SK-N-SH (cell line): Measurements from ENCODE around the gene CNNM3. TPM values are rescaled to one million over a fixed set of nuclear protein-coding genes. Genes with fewer than 3 reads are reported as not detected.

Experiments used
- CTCF ChIA-PET: fragments of 300-600, 350-600 bp; formaldehyde crosslinking; extraction: SDS; loops from one replicate; lab custom pipeline; 2021; lab: Yijun Ruan, JAX
- POLR2A ChIA-PET: fragments of 350-600 bp; sonication (Branson Sonifier 250); formaldehyde crosslinking; extraction: SDS; loops from one replicate; lab custom pipeline; 2020; ENCODE audit warnings: antibody characterized with exemption, inconsistent platforms; lab: Yijun Ruan, JAX
- DNase-seq: peaks from one replicate; pipeline ENCODE4 v3.0.0; 2012
- H2AFZ ChIP-seq: fragments of 200-600 bp; sonication (generic); 2 replicates; pipeline ENCODE4 v1.8.1; 2016; ENCODE audit warnings: antibody characterized with exemption, mild to moderate bottlenecking, low read depth
- H3F3A ChIP-seq: fragments of 200-600 bp; sonication (generic); replicated peaks from 2 replicates; pipeline ENCODE3; 2016; ENCODE audit warnings: antibody characterized with exemption, mild to moderate bottlenecking; ENCODE audit not compliant: insufficient read depth
- H3K27ac ChIP-seq, 2 experiments: fragments of 200-500 bp in 1 of 2; fragments of 200-600 bp in 1 of 2; sonication (Bioruptor generic) in 1 of 2; sonication (generic), shearing (Covaris generic) in 1 of 2; 2 replicates each; pipeline versions ENCODE4 v1.5.1 to v1.6.1; 2014 to 2016; ENCODE audit warnings: low read depth in 2 of 2, inconsistent platforms in 1 of 2, low read length in 1 of 2, mild to moderate bottlenecking in 1 of 2, mixed read lengths in 1 of 2
- H3K27me3 ChIP-seq: fragments of 200-600 bp; sonication (generic), shearing (Covaris generic); 2 replicates; pipeline ENCODE4 v1.6.1; 2016; ENCODE audit warnings: mixed run types; ENCODE audit not compliant: insufficient read depth
- H3K36me3 ChIP-seq, 2 experiments: fragments of 200-500 bp in 1 of 2; fragments of 200-600 bp in 1 of 2; sonication (Bioruptor generic) in 1 of 2; sonication (generic) in 1 of 2; replicated peaks in 1 of 2; 2 replicates each; pipeline versions ENCODE3 to v1.5.1; 2014 to 2016; ENCODE audit warnings: low read length in 1 of 2, mild to moderate bottlenecking in 1 of 2; ENCODE audit not compliant: insufficient read depth in 2 of 2, control insufficient read depth in 1 of 2
- H3K4me1 ChIP-seq, 2 experiments: fragments of 200-500 bp in 1 of 2; fragments of 200-600 bp in 1 of 2; sonication (Bioruptor generic) in 1 of 2; sonication (generic), shearing (Covaris generic) in 1 of 2; 2 replicates each; pipeline versions ENCODE4 v1.5.1 to v1.6.1; 2014 to 2016; ENCODE audit warnings: low read depth in 1 of 2, low read length in 1 of 2, mixed run types in 1 of 2; ENCODE audit not compliant: insufficient read depth in 2 of 2, control insufficient read depth in 1 of 2
- H3K4me2 ChIP-seq: fragments of 200-600 bp; sonication (generic), shearing (Covaris generic); 2 replicates; pipeline ENCODE4 v1.6.1; 2017; ENCODE audit warnings: mixed run types
- H3K4me3 ChIP-seq, 2 experiments: fragments of 200-500 bp in 1 of 2; fragments of 200-600 bp in 1 of 2; sonication (Bioruptor generic) in 1 of 2; sonication (generic), shearing (Covaris generic) in 1 of 2; 2 replicates each; pipeline versions ENCODE4 v1.5.1 to v1.8.1; 2014 to 2016; ENCODE audit warnings: low read depth in 2 of 2, inconsistent platforms in 1 of 2, low read length in 1 of 2, mild to moderate bottlenecking in 1 of 2, mixed read lengths in 1 of 2, moderate library complexity in 1 of 2
- H3K79me2 ChIP-seq: fragments of 200-600 bp; sonication (generic); 2 replicates; pipeline ENCODE4 v1.8.1; 2017; ENCODE audit warnings: mild to moderate bottlenecking; ENCODE audit not compliant: insufficient read depth
- H3K9ac ChIP-seq: fragments of 200-600 bp; sonication (generic); 2 replicates; pipeline ENCODE4 v1.6.1; 2017; ENCODE audit warnings: mixed run types
- H3K9me2 ChIP-seq: fragments of 200-600 bp; sonication (generic); 2 replicates; pipeline ENCODE4 v1.6.1; 2017; ENCODE audit warnings: mixed run types
- H3K9me3 ChIP-seq: fragments of 200-600 bp; sonication (generic); 2 replicates; pipeline ENCODE4 v1.6.1; 2017; ENCODE audit warnings: mixed run types, mild to moderate bottlenecking, moderate library complexity
- H4K20me1 ChIP-seq: fragments of 200-600 bp; sonication (generic); 2 replicates; pipeline ENCODE4 v1.6.1; 2017; ENCODE audit warnings: mild to moderate bottlenecking, mixed run types; ENCODE audit not compliant: insufficient read depth
- CHD2 ChIP-seq: fragments of 150-350 bp; IDR thresholded peaks from 2 replicates; pipeline ENCODE4 v1.6.1; 2018; ENCODE audit warnings: low read length; ENCODE audit not compliant: partially characterized antibody
- EP300 ChIP-seq, 2 experiments: IDR thresholded peaks; 2 replicates each; pipeline versions ENCODE4 v1.4.0 to v1.6.1; 2012; ENCODE audit warnings: borderline replicate concordance in 1 of 2, low read depth in 1 of 2, low read length in 1 of 2
- EZH2phosphoT487 ChIP-seq: fragments of 200-600 bp; sonication (generic); IDR thresholded peaks from 2 replicates; pipeline ENCODE4 v1.6.1; 2017; ENCODE audit warnings: low read depth, mixed run types, mild to moderate bottlenecking, antibody characterized with exemption, moderate library complexity, borderline replicate concordance
- FOSL2 ChIP-seq: IDR thresholded peaks from 2 replicates; pipeline ENCODE4 v1.4.0; 2012; ENCODE audit warnings: low read depth, mild to moderate bottlenecking, moderate library complexity, borderline replicate concordance
- FOXM1 ChIP-seq: IDR thresholded peaks from 2 replicates; pipeline ENCODE4 v1.4.0; 2012; ENCODE audit warnings: low read depth, mild to moderate bottlenecking
- GABPA ChIP-seq: IDR thresholded peaks from 2 replicates; pipeline ENCODE4 v1.4.0; 2012; ENCODE audit warnings: low read depth, mild to moderate bottlenecking
- IRF3 ChIP-seq: fragments of 150-350 bp; IDR thresholded peaks from 2 replicates; pipeline ENCODE4 v1.6.1; 2016; ENCODE audit warnings: mild to moderate bottlenecking, low read depth, low read length
- MAX ChIP-seq: IDR thresholded peaks from 2 replicates; pipeline ENCODE4 v1.4.0; 2012; ENCODE audit warnings: low read depth
- MXI1 ChIP-seq: IDR thresholded peaks from 2 replicates; pipeline ENCODE4 v1.6.1; 2012; ENCODE audit warnings: mild to moderate bottlenecking, low read depth, low read length, improper control_type of control experiment
- NFIC ChIP-seq: IDR thresholded peaks from 2 replicates; pipeline ENCODE4 v1.4.0; 2012; ENCODE audit warnings: borderline replicate concordance
- POLR2AphosphoS5 ChIP-seq: IDR thresholded peaks from 2 replicates; pipeline ENCODE4 v1.6.1; 2012; ENCODE audit warnings: low read depth, low read length
- RAD21 ChIP-seq: IDR thresholded peaks from 2 replicates; pipeline ENCODE4 v1.6.1; 2012; ENCODE audit warnings: mild to moderate bottlenecking, low read length
- RCOR1 ChIP-seq: fragments of 150-350 bp; IDR thresholded peaks from 2 replicates; pipeline ENCODE4 v1.6.1; 2017; ENCODE audit warnings: antibody characterized with exemption, low read length
- RXRA ChIP-seq: IDR thresholded peaks from 2 replicates; pipeline ENCODE4 v1.4.0; 2012; ENCODE audit warnings: low read depth, mild to moderate bottlenecking, borderline replicate concordance
- SIN3A ChIP-seq: IDR thresholded peaks from 2 replicates; pipeline ENCODE4 v1.6.1; 2012; ENCODE audit warnings: low read depth, mild to moderate bottlenecking, low read length, moderate library complexity, borderline replicate concordance
- TAF1 ChIP-seq: IDR thresholded peaks from 2 replicates; pipeline ENCODE4 v1.6.1; 2012; ENCODE audit warnings: low read depth, mild to moderate bottlenecking, low read length, moderate library complexity, borderline replicate concordance
- TCF12 ChIP-seq: IDR thresholded peaks from 2 replicates; pipeline ENCODE4 v1.4.0; 2012
- TEAD4 ChIP-seq: IDR thresholded peaks from 2 replicates; pipeline ENCODE4 v1.4.0; 2012; ENCODE audit warnings: mild to moderate bottlenecking, borderline replicate concordance; ENCODE audit not compliant: insufficient read depth
- USF2 ChIP-seq: fragments of 150-350 bp; IDR thresholded peaks from 2 replicates; pipeline ENCODE4 v1.6.1; 2017; ENCODE audit warnings: antibody characterized with exemption, low read length, low read depth, borderline replicate concordance
- WGBS: methylation state at CpG from one replicate; pipeline ENCODE4 v1.1.6; 2017; ENCODE audit warnings: low lambda C conversion rate; 5-methylcytosine and 5-hydroxymethylcytosine counted together
- polyA plus RNA-seq, 3 experiments: library from polyadenylated mRNA; depleted of rRNA; stranded (reverse); fragments of >200 nt; gene quantifications; 2 replicates each; pipeline ENCODE4 v1.2.3, GENCODE V29; 2012
- TF ChIP-seq, protein P1 (sequence below): IDR thresholded peaks from 2 replicates; pipeline ENCODE4 v1.4.0; 2012; ENCODE audit warnings: low read depth, borderline replicate concordance

CNNM3 gene
- polyA plus RNA-seq, 1 of the 3 experiments (the other 2 are of a cell fraction): 14.7 TPM

DNA sequence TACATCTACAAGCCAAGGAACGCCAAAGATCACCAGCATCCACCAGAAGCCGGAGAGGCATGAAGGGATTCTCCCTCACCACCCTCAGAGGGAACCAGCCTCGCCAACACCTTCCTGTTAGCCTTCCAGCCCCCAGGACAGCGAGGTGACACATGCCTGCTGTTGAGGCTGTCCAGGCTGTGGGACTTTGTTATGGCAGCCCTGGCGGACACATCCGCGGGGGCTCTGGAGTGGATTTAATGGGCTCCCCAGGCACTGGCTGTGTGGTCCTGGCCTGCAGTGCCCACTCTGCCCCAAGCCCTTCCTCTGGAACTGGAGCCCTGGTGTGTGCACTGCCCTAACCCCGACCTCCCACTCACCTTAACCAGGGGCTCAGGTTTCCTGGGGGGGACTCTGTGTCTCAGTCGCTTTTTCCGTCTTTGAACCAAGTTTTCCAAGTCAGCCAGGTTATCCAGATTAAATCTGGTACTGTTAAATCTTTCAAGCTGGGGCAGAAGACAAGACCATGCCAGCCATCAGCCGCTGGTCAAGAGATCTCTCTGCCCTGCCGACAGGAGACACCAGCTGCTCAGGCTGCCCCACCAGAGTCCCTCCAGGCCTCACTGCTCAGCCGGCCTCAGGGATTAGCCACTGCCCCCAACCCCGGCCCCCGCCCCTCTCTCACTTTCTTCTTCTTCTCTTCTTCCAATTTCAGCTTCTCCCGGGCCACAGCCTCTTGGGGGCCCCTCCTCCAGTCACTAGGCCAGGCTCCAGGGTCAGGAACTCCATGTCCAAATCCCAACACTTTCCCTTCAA, 25.8 kb downstream of the CNNM3 start (continued):
- no peak for TF ChIP-seq CHD2
- no peak for TF ChIP-seq POLR2AphosphoS5
- no peak for TF ChIP-seq NFIC
- no peak for TF ChIP-seq SIN3A

GRCh38 chr2:96842600-96842999, 26.5 kb downstream of the CNNM3 start:
- Histone ChIP-seq H3K9me2 (no peaks in the 10 kb centered on the region), H3K4me1 (peaks cover 0 to 7% of the 10 kb centered on the region in 2 experiments; a peak in 1 of 4 replicates), H3K27me3 (no peaks in the 10 kb centered on the region), H3K4me3 (no peak overlapping the region), H4K20me1 (no peaks in the 10 kb centered on the region), H3K27ac (no peak overlapping the region), H3K9ac (no peak overlapping the region), H3F3A (no peaks in the 10 kb centered on the region), H2AFZ (no peak overlapping the region), H3K79me2 (no peaks in the 10 kb centered on the region), H3K9me3 (no peaks in the 10 kb centered on the region), H3K36me3 (peaks cover 0 to 6% of the 10 kb centered on the region in 2 experiments), H3K4me2 (no peak overlapping the region)
- POLR2A ChIA-PET: interaction anchor here (0.7 to 2.0 kb wide), 3 partner anchors 10 to 25 kb away, joined by 3 to 6 read pairs (median 5); partner anchors contain the start of gene ANKRD39
- 88% methylated on average over 6 of the region's 7 CpGs for WGBS
- TF ChIP-seq MXI1: no peak
- TF ChIP-seq EZH2phosphoT487: no peak
- TF ChIP-seq, protein P1, sequence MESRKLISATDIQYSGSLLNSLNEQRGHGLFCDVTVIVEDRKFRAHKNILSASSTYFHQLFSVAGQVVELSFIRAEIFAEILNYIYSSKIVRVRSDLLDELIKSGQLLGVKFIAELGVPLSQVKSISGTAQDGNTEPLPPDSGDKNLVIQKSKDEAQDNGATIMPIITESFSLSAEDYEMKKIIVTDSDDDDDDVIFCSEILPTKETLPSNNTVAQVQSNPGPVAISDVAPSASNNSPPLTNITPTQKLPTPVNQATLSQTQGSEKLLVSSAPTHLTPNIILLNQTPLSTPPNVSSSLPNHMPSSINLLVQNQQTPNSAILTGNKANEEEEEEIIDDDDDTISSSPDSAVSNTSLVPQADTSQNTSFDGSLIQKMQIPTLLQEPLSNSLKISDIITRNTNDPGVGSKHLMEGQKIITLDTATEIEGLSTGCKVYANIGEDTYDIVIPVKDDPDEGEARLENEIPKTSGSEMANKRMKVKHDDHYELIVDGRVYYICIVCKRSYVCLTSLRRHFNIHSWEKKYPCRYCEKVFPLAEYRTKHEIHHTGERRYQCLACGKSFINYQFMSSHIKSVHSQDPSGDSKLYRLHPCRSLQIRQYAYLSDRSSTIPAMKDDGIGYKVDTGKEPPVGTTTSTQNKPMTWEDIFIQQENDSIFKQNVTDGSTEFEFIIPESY: no peak
- no peak for TF ChIP-seq FOXM1
- TF ChIP-seq USF2: no peak
- TF ChIP-seq TCF12: no peak
- TF ChIP-seq CHD2: no peak
- TF ChIP-seq RAD21: no peak
- TF ChIP-seq RXRA: no peak
- TF ChIP-seq RCOR1: no peak
- TF ChIP-seq TEAD4: no peak
- no peak for TF ChIP-seq SIN3A
- TF ChIP-seq GABPA: no peak
- TF ChIP-seq EP300 (IDR thresholded peaks at IDR 0.05; ENCODE audit: borderline replicate concordance in 1 of 2, low read depth in 1 of 2, low read length in 1 of 2): no peak
- no peak for TF ChIP-seq POLR2AphosphoS5
- TF ChIP-seq MAX: no peak
- no peak for TF ChIP-seq TAF1
- no peak for TF ChIP-seq FOSL2
- no peak for TF ChIP-seq IRF3
- DNase-seq: no peak
- CTCF ChIA-PET: interaction anchor here (0.8 to 4.3 kb wide), 5 partner anchors 9 to 270 kb away, joined by 3 to 24 read pairs (median 3); partner anchors contain the start of genes ANKRD36 and ANKRD39
